Neural cell (in vitro differentiated cells): Measurements from ENCODE around the gene MRPL52. TPM values are rescaled to one million over a fixed set of nuclear protein-coding genes. Genes with fewer than 3 reads are reported as not detected.

Source experiments
- H2AFZ ChIP-seq: fragments of 200-600, 300-800 bp; sonication (generic), shearing (Covaris generic); 2 replicates; pipeline ENCODE4 v1.6.0; 2014; ENCODE audit warnings: low read depth, mild to moderate bottlenecking, antibody characterized with exemption, low read length, moderate library complexity
- H3F3A ChIP-seq: fragments of 200-600 bp; shearing (Covaris generic); 2 replicates; pipeline ENCODE4 v1.6.1; 2016; ENCODE audit warnings: mild to moderate bottlenecking, moderate library complexity, mixed read lengths, antibody characterized with exemption, low read length; ENCODE audit not compliant: insufficient read depth, poor library complexity, severe bottlenecking
- H3K27ac ChIP-seq: fragments of 200-600, 300-800 bp; sonication (generic), shearing (Covaris generic); 2 replicates; pipeline ENCODE4 v1.5.1; 2014; ENCODE audit warnings: mild to moderate bottlenecking, low read length, moderate library complexity
- H3K27me3 ChIP-seq: fragments of 300-800, 200-600 bp; sonication (generic), shearing (Covaris generic); 2 replicates; pipeline ENCODE4 v1.6.0; 2014; ENCODE audit warnings: mild to moderate bottlenecking, low read depth, low read length, moderate library complexity; ENCODE audit not compliant: insufficient read depth
- H3K36me3 ChIP-seq: fragments of 300-800, 200-600 bp; sonication (generic), shearing (Covaris generic); 2 replicates; pipeline ENCODE4 v1.5.1; 2014; ENCODE audit warnings: mild to moderate bottlenecking, antibody characterized with exemption, low read length, moderate library complexity; ENCODE audit not compliant: insufficient read depth
- H3K4me2 ChIP-seq: fragments of 300-800, 200-600 bp; sonication (generic), shearing (Covaris generic); 2 replicates; pipeline ENCODE4 v1.6.0; 2014; ENCODE audit warnings: mild to moderate bottlenecking, low read length
- H3K4me3 ChIP-seq: fragments of 300-800, 200-600 bp; sonication (generic), shearing (Covaris generic); 2 replicates; pipeline ENCODE4 v1.5.1; 2014; ENCODE audit warnings: mild to moderate bottlenecking, low read length, moderate library complexity
- H3K79me2 ChIP-seq: fragments of 200-600 bp; shearing (Covaris generic); replicated peaks from 2 replicates; pipeline ENCODE4 v1.6.0; 2014; ENCODE audit warnings: mild to moderate bottlenecking, low read length, moderate library complexity; ENCODE audit not compliant: insufficient read depth
- H3K9ac ChIP-seq: fragments of 300-800, 200-600 bp; sonication (generic), shearing (Covaris generic); 2 replicates; pipeline ENCODE4 v1.6.1; 2016; ENCODE audit warnings: mild to moderate bottlenecking, low read length, mixed read lengths
- H3K9me2 ChIP-seq: fragments of 200-600 bp; shearing (Covaris generic); 2 replicates; pipeline ENCODE4 v1.6.1; 2016; ENCODE audit warnings: mild to moderate bottlenecking, low read length, mixed read lengths; ENCODE audit not compliant: insufficient read depth
- H3K9me3 ChIP-seq: fragments of 200-600, 300-800 bp; sonication (generic), shearing (Covaris generic); 2 replicates; pipeline ENCODE4 v1.6.1; 2016; ENCODE audit warnings: mild to moderate bottlenecking, mixed run types, low read length, moderate library complexity, mixed read lengths
- H4K20me1 ChIP-seq: fragments of 200-600 bp; shearing (Covaris generic); 2 replicates; pipeline ENCODE4 v1.6.1; 2016; ENCODE audit warnings: mild to moderate bottlenecking, mixed run types; ENCODE audit not compliant: insufficient read depth
- EP300 ChIP-seq: fragments of 450-650 bp; conservative IDR thresholded peaks from 2 replicates; pipeline ENCODE4 v1.6.1; 2014; ENCODE audit warnings: antibody characterized with exemption, mild to moderate bottlenecking, moderate library complexity; ENCODE audit not compliant: poor library complexity, severe bottlenecking
- EZH2 ChIP-seq: fragments of 200-600, 300-800 bp; shearing (Covaris generic), sonication (generic); IDR thresholded peaks from 2 replicates; pipeline ENCODE4 v1.6.1; 2014; ENCODE audit warnings: antibody characterized with exemption, low read length, borderline replicate concordance, mild to moderate bottlenecking; ENCODE audit not compliant: insufficient read depth, poor library complexity, severe bottlenecking
- MXI1 ChIP-seq: fragments of 450-650 bp; conservative IDR thresholded peaks from 2 replicates; pipeline ENCODE4 v1.6.1; 2014; ENCODE audit warnings: antibody characterized with exemption, mild to moderate bottlenecking; ENCODE audit not compliant: poor library complexity, severe bottlenecking
- POLR2AphosphoS5 ChIP-seq: IDR thresholded peaks from 2 replicates; pipeline ENCODE4 v1.6.1; 2012
- RAD21 ChIP-seq: fragments of 450-650 bp; conservative IDR thresholded peaks from 2 replicates; pipeline ENCODE4 v1.6.1; 2014; ENCODE audit warnings: antibody characterized with exemption, mild to moderate bottlenecking, moderate library complexity
- SMC3 ChIP-seq: fragments of 450-650 bp; conservative IDR thresholded peaks from 2 replicates; pipeline ENCODE4 v1.6.1; 2014; ENCODE audit warnings: antibody characterized with exemption, mild to moderate bottlenecking, moderate library complexity; ENCODE audit not compliant: poor library complexity
- TAF1 ChIP-seq: IDR thresholded peaks from 2 replicates; pipeline ENCODE4 v1.6.1; 2012; ENCODE audit warnings: low read depth
- polyA plus RNA-seq: library from polyadenylated mRNA; depleted of rRNA; stranded (reverse); fragments of >200 nt; gene quantifications from 2 replicates; pipeline ENCODE4 v1.2.3, GENCODE V29; 2014
- TF ChIP-seq, protein P1 (sequence below): fragments of 450-650 bp; IDR thresholded peaks from 2 replicates; pipeline ENCODE4 v1.5.1; 2014; ENCODE audit warnings: antibody characterized with exemption, mild to moderate bottlenecking, moderate library complexity; ENCODE audit not compliant: poor library complexity, severe bottlenecking
- TF ChIP-seq, protein P2 (sequence below): IDR thresholded peaks from 2 replicates; pipeline ENCODE4 v1.6.1; 2012; ENCODE audit warnings: borderline replicate concordance

Gene MRPL52
- polyA plus RNA-seq, 1 donor from 2014 or later = 161 TPM

DNA sequence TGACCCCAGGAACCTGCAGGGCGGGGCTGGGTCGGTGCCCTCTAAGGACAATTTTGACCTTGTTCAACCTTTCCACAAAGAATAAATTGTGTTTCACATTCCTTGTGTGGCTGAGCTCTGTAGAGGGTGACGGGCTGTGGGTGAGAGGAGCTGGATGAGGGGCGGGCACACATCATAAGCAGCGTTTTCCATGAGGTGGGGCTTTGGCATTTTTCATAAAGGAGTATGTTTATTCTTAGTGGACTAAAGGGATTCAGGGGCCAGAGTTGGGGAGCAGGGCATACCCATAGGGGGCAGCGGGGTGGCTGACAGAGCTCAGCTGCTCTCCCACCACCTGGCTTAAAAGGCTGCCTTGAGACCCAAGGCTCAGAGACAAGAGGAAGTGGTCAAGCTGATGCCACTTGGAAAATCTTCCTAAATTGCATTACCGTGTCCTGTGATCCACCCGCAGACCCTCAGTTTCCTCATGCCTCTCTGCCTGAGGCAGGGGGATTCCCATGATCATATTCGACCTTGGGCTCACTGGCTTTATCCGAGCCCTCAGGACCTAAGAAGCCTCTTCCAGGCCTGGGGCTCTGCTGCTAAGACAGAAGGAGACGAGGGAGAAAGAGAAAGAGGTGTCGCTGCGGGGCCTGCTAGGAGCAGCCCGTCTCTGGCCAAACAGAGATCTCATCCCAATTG lies 18.1 kb downstream of the MRPL52 start:
- Histone ChIP-seq H3K36me3 (no peaks in the 10 kb centered on the region), H3K4me3 (no peak overlapping the region), H2AFZ (no peak overlapping the region), H3K27ac (no peak overlapping the region), H3K4me2 (no peak overlapping the region), H3K9me2 (no peaks in the 10 kb centered on the region), H4K20me1 (no peaks in the 10 kb centered on the region), H3K9me3 (no peaks in the 10 kb centered on the region), H3F3A (no peaks in the 10 kb centered on the region), H3K27me3 (no peaks in the 10 kb centered on the region), H3K79me2 (no peaks in the 10 kb centered on the region), H3K9ac (no peak overlapping the region)
- TF ChIP-seq POLR2AphosphoS5 = no peak
- TF ChIP-seq TAF1 = no peak
- no peak for TF ChIP-seq MXI1
- no peak for TF ChIP-seq SMC3
- TF ChIP-seq EZH2 = no peak
- no peak for TF ChIP-seq RAD21
- TF ChIP-seq, protein P1, sequence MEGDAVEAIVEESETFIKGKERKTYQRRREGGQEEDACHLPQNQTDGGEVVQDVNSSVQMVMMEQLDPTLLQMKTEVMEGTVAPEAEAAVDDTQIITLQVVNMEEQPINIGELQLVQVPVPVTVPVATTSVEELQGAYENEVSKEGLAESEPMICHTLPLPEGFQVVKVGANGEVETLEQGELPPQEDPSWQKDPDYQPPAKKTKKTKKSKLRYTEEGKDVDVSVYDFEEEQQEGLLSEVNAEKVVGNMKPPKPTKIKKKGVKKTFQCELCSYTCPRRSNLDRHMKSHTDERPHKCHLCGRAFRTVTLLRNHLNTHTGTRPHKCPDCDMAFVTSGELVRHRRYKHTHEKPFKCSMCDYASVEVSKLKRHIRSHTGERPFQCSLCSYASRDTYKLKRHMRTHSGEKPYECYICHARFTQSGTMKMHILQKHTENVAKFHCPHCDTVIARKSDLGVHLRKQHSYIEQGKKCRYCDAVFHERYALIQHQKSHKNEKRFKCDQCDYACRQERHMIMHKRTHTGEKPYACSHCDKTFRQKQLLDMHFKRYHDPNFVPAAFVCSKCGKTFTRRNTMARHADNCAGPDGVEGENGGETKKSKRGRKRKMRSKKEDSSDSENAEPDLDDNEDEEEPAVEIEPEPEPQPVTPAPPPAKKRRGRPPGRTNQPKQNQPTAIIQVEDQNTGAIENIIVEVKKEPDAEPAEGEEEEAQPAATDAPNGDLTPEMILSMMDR = no peak
- no peak for TF ChIP-seq EP300
- TF ChIP-seq, protein P2, sequence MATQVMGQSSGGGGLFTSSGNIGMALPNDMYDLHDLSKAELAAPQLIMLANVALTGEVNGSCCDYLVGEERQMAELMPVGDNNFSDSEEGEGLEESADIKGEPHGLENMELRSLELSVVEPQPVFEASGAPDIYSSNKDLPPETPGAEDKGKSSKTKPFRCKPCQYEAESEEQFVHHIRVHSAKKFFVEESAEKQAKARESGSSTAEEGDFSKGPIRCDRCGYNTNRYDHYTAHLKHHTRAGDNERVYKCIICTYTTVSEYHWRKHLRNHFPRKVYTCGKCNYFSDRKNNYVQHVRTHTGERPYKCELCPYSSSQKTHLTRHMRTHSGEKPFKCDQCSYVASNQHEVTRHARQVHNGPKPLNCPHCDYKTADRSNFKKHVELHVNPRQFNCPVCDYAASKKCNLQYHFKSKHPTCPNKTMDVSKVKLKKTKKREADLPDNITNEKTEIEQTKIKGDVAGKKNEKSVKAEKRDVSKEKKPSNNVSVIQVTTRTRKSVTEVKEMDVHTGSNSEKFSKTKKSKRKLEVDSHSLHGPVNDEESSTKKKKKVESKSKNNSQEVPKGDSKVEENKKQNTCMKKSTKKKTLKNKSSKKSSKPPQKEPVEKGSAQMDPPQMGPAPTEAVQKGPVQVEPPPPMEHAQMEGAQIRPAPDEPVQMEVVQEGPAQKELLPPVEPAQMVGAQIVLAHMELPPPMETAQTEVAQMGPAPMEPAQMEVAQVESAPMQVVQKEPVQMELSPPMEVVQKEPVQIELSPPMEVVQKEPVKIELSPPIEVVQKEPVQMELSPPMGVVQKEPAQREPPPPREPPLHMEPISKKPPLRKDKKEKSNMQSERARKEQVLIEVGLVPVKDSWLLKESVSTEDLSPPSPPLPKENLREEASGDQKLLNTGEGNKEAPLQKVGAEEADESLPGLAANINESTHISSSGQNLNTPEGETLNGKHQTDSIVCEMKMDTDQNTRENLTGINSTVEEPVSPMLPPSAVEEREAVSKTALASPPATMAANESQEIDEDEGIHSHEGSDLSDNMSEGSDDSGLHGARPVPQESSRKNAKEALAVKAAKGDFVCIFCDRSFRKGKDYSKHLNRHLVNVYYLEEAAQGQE = no peak

DNA sequence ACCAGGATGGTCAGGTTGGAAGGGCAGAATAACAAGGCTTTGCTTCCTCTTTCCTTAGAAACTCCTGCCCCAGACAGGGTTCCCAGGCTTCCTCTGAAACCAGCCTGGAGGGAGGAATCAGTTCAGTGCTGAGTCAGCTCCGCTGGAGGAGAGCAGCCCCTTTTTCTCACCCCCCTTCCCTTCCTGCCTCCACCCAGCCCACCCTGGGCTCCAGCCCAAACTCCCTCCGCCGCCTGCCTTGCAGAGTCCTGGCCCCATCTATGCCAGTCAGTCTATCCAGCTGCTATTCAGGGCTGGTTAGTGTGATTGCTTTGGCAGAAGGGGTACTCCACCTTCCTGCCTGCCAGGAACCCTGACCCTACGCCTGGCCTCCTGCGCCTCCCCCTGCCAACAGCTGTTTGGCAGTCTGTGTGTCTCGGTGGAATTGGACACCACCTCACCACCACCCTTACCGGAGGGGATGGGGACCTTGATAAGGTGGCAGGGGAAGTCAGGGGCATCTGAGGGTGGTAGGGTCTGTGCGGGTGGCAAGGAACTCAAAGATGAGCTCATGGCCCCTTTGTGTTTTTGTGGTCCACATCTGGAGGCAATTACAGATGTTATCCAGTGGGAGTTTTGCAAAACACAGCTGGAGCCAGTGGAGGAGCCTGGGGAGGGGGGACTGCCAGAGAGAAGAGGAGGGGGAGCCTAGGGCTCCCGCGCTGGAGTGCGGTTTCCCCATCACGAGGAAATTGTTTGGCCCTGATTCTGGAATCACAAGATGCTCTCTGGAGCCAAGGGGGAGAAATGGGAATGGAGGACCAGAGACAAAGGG lies 18.9 kb downstream of the MRPL52 start:
- TF ChIP-seq EZH2 (no peak), SMC3 (no peak), TAF1 (no peak), MXI1 (no peak), POLR2AphosphoS5 (no peak)
- TF ChIP-seq, protein P1 = no peak
- TF ChIP-seq, protein P2 = no peak
- H3K36me3 ChIP-seq = no peaks in the 10 kb centered on the region
- no peak overlapping the region for H3K9ac ChIP-seq
- H3F3A ChIP-seq = no peaks in the 10 kb centered on the region
- H4K20me1 ChIP-seq = no peaks in the 10 kb centered on the region
- no peaks in the 10 kb centered on the region for H3K79me2 ChIP-seq
- no peak overlapping the region for H2AFZ ChIP-seq
- H3K27me3 ChIP-seq = no peaks in the 10 kb centered on the region
- H3K27ac ChIP-seq = no peak overlapping the region
- no peaks in the 10 kb centered on the region for H3K9me2 ChIP-seq
- H3K9me3 ChIP-seq = no peaks in the 10 kb centered on the region
- no peak overlapping the region for H3K4me3 ChIP-seq
- H3K4me2 ChIP-seq = no peak overlapping the region
